HPDE6-E6E7 (cell line): Measurements from ENCODE around the gene LENG8.
A peak's percentile ranks its signal among the peaks of the same experiment; 100 is the strongest.

Source experiments
- DNase-seq: peaks from one replicate; pipeline ENCODE4 v3.0.0; 2011; ENCODE audit warnings: missing footprints; ENCODE audit errors: extremely low spot score

Gene LENG8

GRCh38 chr19:54422136-54422535, 26.9 kb upstream of the LENG8 start:
- no peak for DNase-seq

- no peak for DNase-seq
Observed at GRCh38 chr19:54424201-54424600, 24.8 kb upstream of the LENG8 start.

GRCh38 chr19:54424660-54425381, 24.2 kb upstream of the LENG8 start:
- no peak for DNase-seq

GRCh38 chr19:54425382-54425723, 23.6 kb upstream of the LENG8 start:
- DNase-seq, result no peak

- DNase-seq, result no peak
Observed at GRCh38 chr19:54426291-54426931, 22.6 kb upstream of the LENG8 start.

GRCh38 chr19:54427586-54427985, 21.4 kb upstream of the LENG8 start:
- no peak for DNase-seq

GRCh38 chr19:54428323-54429175, 20.4 kb upstream of the LENG8 start:
- no peak for DNase-seq

GRCh38 chr19:54429176-54429495, 19.9 kb upstream of the LENG8 start:
- DNase-seq, result no peak

GRCh38 chr19:54429545-54430227, 19.3 kb upstream of the LENG8 start:
- no peak for DNase-seq

GRCh38 chr19:54430306-54431254, 18.4 kb upstream of the LENG8 start:
- no peak for DNase-seq

- DNase-seq, result no peak
Observed at GRCh38 chr19:54431255-54431838, 17.7 kb upstream of the LENG8 start.

- DNase-seq, result peak; percentile 82
Observed at GRCh38 chr19:54432144-54432738, 16.8 kb upstream of the LENG8 start.

- DNase-seq, result no peak
Observed at GRCh38 chr19:54433697-54434096, 15.3 kb upstream of the LENG8 start.

- DNase-seq, result no peak
Observed at GRCh38 chr19:54434112-54434872, 14.7 kb upstream of the LENG8 start.

- no peak for DNase-seq
Observed at GRCh38 chr19:54434873-54435214, 14.2 kb upstream of the LENG8 start.

GRCh38 chr19:54435551-54436016, 13.4 kb upstream of the LENG8 start:
- no peak for DNase-seq

- no peak for DNase-seq
Observed at GRCh38 chr19:54436031-54436523, 12.9 kb upstream of the LENG8 start.

- DNase-seq, result no peak
Observed at GRCh38 chr19:54436628-54437252, 12.3 kb upstream of the LENG8 start.
